Activated CD4-positive, alpha-beta T cell treated with anti-CD3 and anti-CD28 coated beads, Interleukin-2, amount 50 U/mL, for 24 hours (primary cell): ENCODE results near the gene ANKRD18A.
"Not testable (repeated sequence)": the region's sequence is repeated elsewhere in the genome, so short reads cannot be mapped to it uniquely, and the experiment has no call there.

Experiments used
- DNase-seq, 2 donors: peaks; one replicate each; pipeline ENCODE4 v3.0.0-alpha.2; 2020; ENCODE audit warnings: low read depth in 1 of 2, low spot score in 1 of 2

Gene ANKRD18A

DNA sequence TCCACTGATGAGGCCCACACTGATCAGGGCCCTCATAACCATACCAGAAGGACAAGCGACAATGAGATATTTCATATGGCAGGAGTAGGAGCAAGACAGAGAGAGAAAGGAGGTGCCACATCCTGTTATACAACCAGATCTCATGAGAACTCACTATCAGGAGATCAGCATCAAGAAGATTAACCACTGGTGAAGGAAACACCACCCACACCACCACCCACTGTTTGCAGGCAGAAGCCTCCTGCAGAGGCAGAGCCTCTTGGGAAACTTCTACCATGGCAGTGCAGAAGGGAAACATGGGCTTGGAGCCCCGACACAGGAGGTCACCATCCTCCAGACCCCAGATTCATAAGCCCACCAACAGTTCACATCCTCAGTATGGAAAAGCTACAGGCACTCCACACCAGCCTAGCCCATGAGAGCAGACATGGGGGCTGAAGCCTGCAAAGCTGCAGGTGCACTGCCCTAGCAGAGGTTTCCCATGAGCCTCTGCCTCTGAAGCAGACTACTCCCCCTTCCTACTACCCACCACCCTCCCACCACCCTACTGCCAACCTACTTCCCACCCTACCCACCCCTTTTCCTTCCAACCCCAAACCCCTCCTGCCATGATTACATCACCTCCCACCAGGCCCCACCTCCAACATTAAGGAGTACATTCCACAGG is 73.8 kb downstream of the ANKRD18A start:
- DNase-seq: peak in 1 of 2 donors; percentile 6

DNA sequence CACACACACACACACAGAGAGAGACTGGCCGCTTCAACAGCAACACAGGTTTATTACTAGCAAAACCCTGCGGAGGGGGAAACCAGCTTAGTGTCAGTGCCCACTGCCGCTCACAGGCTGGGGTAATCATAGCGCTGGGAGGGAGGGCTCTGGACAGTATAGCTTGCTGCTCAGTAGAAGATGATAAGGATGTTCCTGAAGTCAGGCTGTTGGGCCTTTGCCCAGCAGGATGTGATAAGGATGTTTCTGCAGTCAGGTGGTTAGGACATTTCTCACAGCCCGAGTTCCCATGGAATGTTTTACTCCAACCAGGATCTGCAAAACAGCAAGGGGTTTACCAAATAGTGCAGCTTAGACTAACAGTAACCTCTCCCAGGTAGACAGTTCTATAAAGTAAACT is 79.9 kb downstream of the ANKRD18A start:
- not testable (repeated sequence) for DNase-seq

DNA sequence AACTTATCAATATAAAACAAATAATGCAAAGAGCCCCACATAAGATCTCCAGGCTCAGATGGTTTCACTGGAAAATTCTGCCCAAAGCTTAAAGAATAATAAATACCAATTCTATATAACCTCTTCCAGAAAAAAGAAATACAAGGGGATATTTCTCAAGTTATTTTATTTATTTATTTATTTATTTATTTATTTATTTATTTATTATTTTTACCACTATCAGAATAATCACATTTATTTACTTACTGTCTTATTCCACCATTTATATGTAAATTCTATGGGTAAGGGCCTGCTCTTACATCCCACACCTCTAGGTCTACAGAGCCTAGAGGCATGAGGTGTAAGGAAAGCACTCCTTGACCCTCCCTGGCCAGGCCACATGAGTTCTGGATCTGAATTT is 91.1 kb downstream of the ANKRD18A start:
- DNase-seq: no peak

DNA sequence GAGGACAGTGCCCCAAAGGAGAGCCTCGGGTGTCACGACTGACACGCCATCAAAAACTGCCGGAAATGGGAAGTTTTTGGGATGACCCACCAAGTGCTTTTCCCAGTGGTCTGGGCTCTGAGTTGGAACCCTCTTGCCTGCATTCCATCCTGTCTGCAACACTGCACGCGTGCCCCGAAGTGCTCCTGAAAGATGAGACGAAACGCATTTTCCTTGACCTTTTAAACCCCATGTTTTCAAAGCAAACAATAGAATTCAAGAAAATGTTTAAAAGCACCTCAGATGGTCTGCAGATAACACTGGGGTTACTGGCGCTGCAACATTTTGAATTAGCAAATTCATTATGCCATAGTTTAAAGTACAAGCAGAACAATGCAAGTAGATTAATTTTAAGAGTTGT is 92.9 kb downstream of the ANKRD18A start:
- no peak for DNase-seq

- DNase-seq: no peak
Measured at GRCh38 chr9:38526591-38526990, 93.8 kb downstream of the ANKRD18A start.

- DNase-seq: no peak
Measured at GRCh38 chr9:38523121-38523520, 97.3 kb downstream of the ANKRD18A start.

DNA sequence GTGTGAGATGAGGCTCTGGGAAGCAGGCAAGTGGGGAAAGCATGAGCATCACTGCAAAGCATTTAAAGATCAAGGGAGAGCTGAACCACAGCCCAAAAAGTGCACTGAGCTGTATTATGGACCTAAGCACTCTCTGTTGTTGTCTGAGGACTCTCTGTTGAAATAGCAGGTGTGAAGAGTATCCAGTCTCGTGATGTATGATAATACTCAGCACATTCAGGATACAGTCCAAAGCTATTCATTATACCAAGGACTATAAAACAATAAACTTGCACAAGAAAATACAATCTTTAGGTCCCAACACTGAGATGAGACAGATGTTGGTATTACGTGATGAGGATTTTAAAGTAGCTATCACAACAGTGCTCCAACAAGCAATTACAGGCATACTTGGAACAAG is 98.6 kb downstream of the ANKRD18A start:
- no peak for DNase-seq
